ENCODE results near the gene CHST11.

GRCh38 chr12:104656921-104657320, 200.2 kb downstream of the CHST11 start:
- TF ChIP-seq CTCF (IDR thresholded peaks at IDR 0.05) (no peak), POLR2A (IDR thresholded peaks at IDR 0.05) (no peak)
